NB4 (cell line): ENCODE data around the gene RINL.

Experiments used
- CTCF ChIP-seq: IDR thresholded peaks from one replicate; pipeline ENCODE4 v1.5.1; 2012; ENCODE audit warnings: low read depth, low read length
- MAX ChIP-seq: IDR thresholded peaks from 2 replicates; pipeline ENCODE4 v1.6.1; 2011; ENCODE audit warnings: low read depth, low read length

GRCh38 chr19:38883286-38883685 is 5.2 kb upstream of the RINL start:
- TF ChIP-seq CTCF (no peak), MAX (no peak)
